Loucy (cell line): Measurements from ENCODE around the gene EPB41L1.

Source experiments
- H2AFZ ChIP-seq: fragments of 200-600 bp; sonication (generic); 2 replicates; pipeline ENCODE4 v1.6.0; 2016; ENCODE audit warnings: antibody characterized with exemption, mild to moderate bottlenecking, low read length, moderate library complexity
- H3F3A ChIP-seq: fragments of 200-600 bp; 2 replicates; pipeline ENCODE4 v1.6.0; 2016; ENCODE audit warnings: antibody characterized with exemption, low read depth, mild to moderate bottlenecking
- H3K27me3 ChIP-seq: fragments of 200-600 bp; sonication (generic); 2 replicates; pipeline ENCODE4 v1.6.1; 2014; ENCODE audit warnings: low read length, mild to moderate bottlenecking; ENCODE audit not compliant: insufficient read depth, poor library complexity, severe bottlenecking
- H3K36me3 ChIP-seq: fragments of 200-600 bp; sonication (generic); 2 replicates; pipeline ENCODE4 v1.6.1; 2016; ENCODE audit warnings: low read length; ENCODE audit not compliant: insufficient read depth
- H3K4me1 ChIP-seq: fragments of 200-600 bp; sonication (generic); 2 replicates; pipeline ENCODE4 v1.5.1; 2014; ENCODE audit warnings: low read length, mild to moderate bottlenecking; ENCODE audit not compliant: insufficient read depth, poor library complexity, severe bottlenecking
- H3K4me2 ChIP-seq: fragments of 200-600 bp; sonication (generic); 2 replicates; pipeline ENCODE4 v1.6.0; 2014; ENCODE audit warnings: antibody characterized with exemption, low read length, low read depth, mild to moderate bottlenecking; ENCODE audit not compliant: poor library complexity, severe bottlenecking
- H3K4me3 ChIP-seq: fragments of 200-600 bp; sonication (generic); 2 replicates; pipeline ENCODE4 v1.5.1; 2014; ENCODE audit warnings: low read length, mild to moderate bottlenecking, mixed read lengths; ENCODE audit not compliant: poor library complexity, severe bottlenecking
- H3K79me2 ChIP-seq: fragments of 200-600 bp; sonication (generic); 2 replicates; pipeline ENCODE4 v1.6.1; 2014; ENCODE audit warnings: low read length; ENCODE audit not compliant: insufficient read depth
- H3K9ac ChIP-seq: fragments of 200-600 bp; sonication (generic); 2 replicates; pipeline ENCODE4 v1.6.0; 2014; ENCODE audit warnings: mild to moderate bottlenecking, low read depth, low read length, moderate library complexity; ENCODE audit not compliant: poor library complexity, severe bottlenecking
- H3K9me2 ChIP-seq: fragments of 200-600 bp; sonication (generic); replicated peaks from 2 replicates; pipeline ENCODE4 v1.6.1; 2016; ENCODE audit warnings: low read depth, low read length, mixed read lengths
- H3K9me3 ChIP-seq: fragments of 200-600 bp; sonication (generic); 2 replicates; pipeline ENCODE4 v1.6.1; 2014; ENCODE audit warnings: mild to moderate bottlenecking, antibody characterized with exemption, low read length, low read depth; ENCODE audit not compliant: insufficient read depth
- H4K20me1 ChIP-seq: fragments of 200-600 bp; sonication (generic); 2 replicates; pipeline ENCODE4 v1.6.0; 2014; ENCODE audit warnings: antibody characterized with exemption, low read length, mild to moderate bottlenecking; ENCODE audit not compliant: insufficient read depth, poor library complexity, severe bottlenecking
- CTCF ChIP-seq: fragments of 200-600 bp; sonication (generic); conservative IDR thresholded peaks from 2 replicates; pipeline ENCODE4 v1.5.1; 2014; ENCODE audit warnings: mild to moderate bottlenecking, antibody characterized with exemption, low read length
- EZH2phosphoT487 ChIP-seq: fragments of 200-600 bp; IDR thresholded peaks from 2 replicates; pipeline ENCODE4 v1.6.1; 2018; ENCODE audit warnings: antibody characterized with exemption, mild to moderate bottlenecking, moderate library complexity, borderline replicate concordance

EPB41L1 gene

DNA sequence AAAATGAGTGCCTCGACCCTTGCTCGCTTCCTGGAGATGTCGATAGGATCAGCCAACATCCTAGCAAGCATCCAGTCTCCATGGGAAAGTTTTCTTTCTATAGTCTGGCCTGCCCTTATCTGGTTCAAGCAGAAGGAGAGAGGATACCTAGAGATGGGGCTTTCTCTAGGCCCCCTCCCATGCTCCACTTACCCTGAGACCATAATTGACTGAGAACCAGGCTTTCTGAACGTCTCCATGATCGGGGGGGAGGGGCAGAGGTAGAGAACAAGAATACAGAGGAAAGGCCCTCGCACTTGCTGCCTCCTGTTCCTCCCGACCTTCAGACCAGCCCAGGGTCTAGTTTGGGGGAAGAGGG is 31.6 kb upstream of the EPB41L1 start:
- H3K9me3 ChIP-seq, result no peaks in the 10 kb centered on the region
- no peaks in the 10 kb centered on the region for H3K9me2 ChIP-seq

GRCh38 chr20:36125097-36125496 is 29.4 kb upstream of the EPB41L1 start:
- Histone ChIP-seq H3F3A (no peaks in the 10 kb centered on the region), H4K20me1 (no peaks in the 10 kb centered on the region), H3K9me3 (no peaks in the 10 kb centered on the region), H3K36me3 (no peaks in the 10 kb centered on the region), H3K79me2 (no peaks in the 10 kb centered on the region), H3K9ac (no peak overlapping the region), H3K4me3 (no peak overlapping the region), H3K9me2 (no peaks in the 10 kb centered on the region), H3K4me1 (no peaks in the 10 kb centered on the region), H3K27me3 (no peaks in the 10 kb centered on the region), H3K4me2 (no peak overlapping the region), H2AFZ (no peak overlapping the region)
- no peak for TF ChIP-seq EZH2phosphoT487
- no peak for TF ChIP-seq CTCF

More for the DNA sequence above, 31.6 kb upstream of the EPB41L1 start:
- Histone ChIP-seq H3K9ac (no peak overlapping the region), H3K27me3 (no peaks in the 10 kb centered on the region), H3K79me2 (no peaks in the 10 kb centered on the region), H3K36me3 (no peaks in the 10 kb centered on the region), H3K4me1 (no peaks in the 10 kb centered on the region), H3K4me2 (no peak overlapping the region), H3K4me3 (no peak overlapping the region), H3F3A (no peaks in the 10 kb centered on the region), H2AFZ (no peak overlapping the region), H4K20me1 (no peaks in the 10 kb centered on the region)
- TF ChIP-seq CTCF (no peak), EZH2phosphoT487 (no peak)

DNA sequence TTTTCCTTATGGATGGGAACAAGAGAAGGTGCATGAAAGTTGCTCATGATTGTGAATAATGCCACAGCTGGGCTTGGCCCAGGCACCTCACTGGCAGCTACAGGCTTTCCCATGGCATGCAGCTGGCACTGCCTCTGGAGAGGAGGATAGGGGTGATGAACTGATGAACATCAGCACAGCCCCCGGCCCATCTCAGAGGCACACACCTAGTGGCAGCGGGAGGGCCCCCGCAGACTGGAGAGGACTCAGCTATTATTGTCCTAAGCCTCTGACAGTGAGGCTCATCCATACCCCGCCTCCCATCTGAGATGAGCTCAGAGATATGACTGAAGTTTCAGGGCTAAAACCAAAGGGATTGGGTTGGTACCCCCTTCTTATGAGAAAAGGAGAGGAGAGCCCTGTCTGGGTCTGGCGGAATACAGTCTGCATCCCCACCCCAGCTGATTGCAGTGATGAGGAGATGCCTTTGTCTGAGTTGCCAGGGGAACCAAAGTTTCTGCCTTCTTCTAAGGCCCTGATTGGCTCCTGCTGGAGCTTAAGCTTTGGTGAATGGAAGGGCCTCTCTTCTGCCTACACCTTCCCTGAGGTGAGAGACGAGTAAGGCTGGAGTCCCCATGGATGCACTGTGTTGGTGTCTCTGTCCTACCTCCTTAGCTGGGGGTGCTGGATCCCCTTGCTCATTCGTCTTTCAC is 27.6 kb upstream of the EPB41L1 start:
- H4K20me1 ChIP-seq, result no peaks in the 10 kb centered on the region
- H3K9ac ChIP-seq, result no peak overlapping the region
- no peak overlapping the region for H3K4me3 ChIP-seq
- H3K27me3 ChIP-seq, result no peaks in the 10 kb centered on the region
- H3K4me1 ChIP-seq, result no peaks in the 10 kb centered on the region
- no peaks in the 10 kb centered on the region for H3K36me3 ChIP-seq
- no peak overlapping the region for H3K4me2 ChIP-seq
- H3K79me2 ChIP-seq, result no peaks in the 10 kb centered on the region
- TF ChIP-seq EZH2phosphoT487, result no peak
- TF ChIP-seq CTCF, result no peak
- H3K9me2 ChIP-seq, result no peaks in the 10 kb centered on the region
- no peaks in the 10 kb centered on the region for H3K9me3 ChIP-seq
- H2AFZ ChIP-seq, result no peak overlapping the region
- H3F3A ChIP-seq, result no peaks in the 10 kb centered on the region
